ELF-1 (cell line): ENCODE measurements around the gene GPD2.

Experiments used
- DNase-seq: peaks from one replicate; pipeline ENCODE4 v3.0.0-alpha.2; 2016; ENCODE audit warnings: low read depth, low spot score

The GPD2 gene

DNA sequence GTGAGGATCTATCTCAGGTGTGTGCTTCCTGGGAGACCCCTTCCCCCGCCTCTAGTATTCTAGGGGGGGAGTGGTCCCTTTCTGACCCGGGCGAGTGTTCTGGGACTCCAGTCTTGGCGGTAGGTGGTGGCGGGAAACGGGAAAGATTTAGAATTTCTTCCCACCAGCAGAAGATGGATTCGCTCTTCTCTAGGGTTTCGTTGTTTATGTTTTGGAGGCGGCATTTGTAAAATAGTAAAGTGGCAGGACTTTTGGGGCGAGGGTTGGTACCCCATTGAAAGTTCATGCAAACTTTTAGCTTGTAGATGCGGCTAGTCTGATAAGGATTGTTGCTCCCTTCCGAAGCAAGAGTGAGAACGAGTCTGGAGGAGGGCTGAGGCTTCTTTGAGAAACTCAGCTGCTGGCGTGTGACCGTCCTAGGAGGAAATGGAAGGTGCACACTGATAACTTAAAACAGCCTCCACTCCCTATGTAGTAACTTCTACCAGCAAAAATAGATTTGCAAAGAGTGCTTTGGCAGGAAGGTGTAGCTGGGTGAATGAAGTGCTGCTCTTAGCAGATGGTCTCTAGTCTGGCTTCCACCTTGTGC lies 412 bp downstream of the GPD2 start:
- DNase-seq: no peak

- no peak for DNase-seq
Measured at GRCh38 chr2:156437272-156437930, 1.2 kb downstream of the GPD2 start.

- DNase-seq: no peak
Measured at GRCh38 chr2:156437931-156438410, 1.8 kb downstream of the GPD2 start.

GRCh38 chr2:156443089-156443488 lies 6.9 kb downstream of the GPD2 start:
- DNase-seq: no peak

- DNase-seq: no peak
Measured at GRCh38 chr2:156445296-156446220, 9.4 kb downstream of the GPD2 start.

DNA sequence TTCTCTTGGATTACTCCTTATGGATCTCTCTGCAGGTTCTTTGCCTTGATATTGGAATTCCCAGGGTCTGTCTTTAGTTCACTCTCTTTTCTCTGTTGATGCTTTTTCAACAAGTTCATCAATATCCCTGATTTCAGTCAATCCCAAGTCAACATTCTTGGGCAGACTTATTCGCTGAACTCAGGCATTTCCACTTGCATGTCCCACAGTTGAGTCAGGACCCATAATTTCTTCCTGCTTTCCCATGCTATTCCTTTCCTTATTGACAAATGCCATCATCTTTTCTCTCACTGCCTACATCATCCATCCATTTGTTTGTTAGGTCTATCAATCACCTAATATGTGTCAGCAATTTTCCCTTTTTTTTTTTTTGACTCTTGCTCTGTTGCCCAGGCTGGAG lies 11.6 kb downstream of the GPD2 start:
- DNase-seq: no peak

GRCh38 chr2:156448766-156449165 lies 12.6 kb downstream of the GPD2 start:
- DNase-seq: no peak

GRCh38 chr2:156452971-156453370 lies 16.8 kb downstream of the GPD2 start:
- DNase-seq: no peak

DNA sequence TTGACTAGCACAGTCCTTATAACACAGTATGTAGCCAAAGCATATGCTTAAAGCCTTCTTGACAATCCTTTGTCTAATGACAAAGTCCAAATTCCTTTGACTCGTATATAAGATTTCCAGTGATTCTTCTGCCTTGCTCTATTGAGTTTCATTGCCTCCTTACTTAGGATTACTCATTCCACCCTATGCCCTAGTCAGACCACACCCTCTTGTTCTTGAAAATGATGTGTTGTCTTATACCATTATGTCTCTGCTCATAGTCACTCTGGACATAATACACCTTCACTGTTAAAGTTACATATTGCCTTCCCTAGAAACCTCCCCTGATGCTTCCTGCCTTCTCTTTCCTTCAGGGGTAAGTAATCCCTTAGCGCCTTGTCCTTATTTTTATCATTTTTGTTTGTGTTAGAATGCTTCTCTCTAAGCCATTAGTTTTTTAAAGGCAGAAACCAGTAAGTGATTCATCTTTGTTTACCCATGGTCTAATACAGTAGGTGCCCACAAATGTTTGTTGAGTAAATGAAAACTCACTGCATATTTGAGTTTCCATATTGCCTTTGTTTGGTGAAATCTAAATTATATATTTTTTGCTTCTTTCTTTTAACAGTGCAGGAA lies 19.3 kb downstream of the GPD2 start:
- no peak for DNase-seq

- DNase-seq: no peak
Measured at GRCh38 chr2:156456616-156457015, 20.4 kb downstream of the GPD2 start.

DNA sequence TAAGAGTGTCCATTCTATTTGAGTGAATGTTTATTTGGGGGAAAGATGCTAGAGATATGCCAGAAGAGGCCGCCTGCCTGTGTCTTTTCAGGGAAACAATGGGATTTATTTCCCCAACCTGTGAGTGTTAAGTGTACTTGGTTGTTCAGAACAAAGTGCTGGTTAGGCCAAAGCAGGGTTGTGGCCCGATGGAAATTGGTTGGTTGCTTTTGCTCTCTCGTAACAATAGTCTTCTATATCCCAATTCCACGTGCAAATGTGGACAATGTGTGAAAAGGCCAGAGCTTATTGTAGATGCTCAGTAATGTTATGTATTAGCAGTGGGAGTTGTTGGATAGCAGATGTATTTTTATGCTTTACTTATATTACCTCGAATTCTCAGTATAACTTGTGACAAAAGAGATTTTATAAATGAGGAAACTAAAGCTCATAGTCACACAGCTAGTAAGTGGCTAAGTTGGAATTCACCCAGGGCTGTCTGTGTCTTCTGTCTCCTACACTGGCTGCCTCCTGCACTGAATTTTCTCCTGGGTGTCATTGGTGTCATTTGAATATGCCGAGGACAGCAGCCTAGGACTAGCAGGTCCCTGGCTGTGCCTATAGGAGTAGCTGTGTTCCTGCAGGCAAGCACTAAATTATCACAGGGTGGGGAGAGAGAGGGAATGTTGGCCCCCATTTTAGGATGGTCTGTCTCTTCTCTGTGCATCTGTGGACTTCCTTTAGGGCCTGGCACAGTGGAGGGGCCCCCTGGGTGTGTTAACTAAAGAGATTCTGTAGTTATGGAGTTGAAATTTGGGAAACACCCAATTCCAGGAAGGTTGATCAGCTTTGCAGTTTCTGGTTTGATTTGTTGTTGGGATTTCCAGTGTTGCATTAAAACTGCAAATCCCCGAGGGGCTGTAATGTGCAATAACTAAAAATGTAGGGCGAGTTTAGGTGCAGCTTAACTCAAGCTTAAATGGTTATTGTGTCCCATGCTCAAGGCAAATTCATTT lies 21.6 kb downstream of the GPD2 start:
- no peak for DNase-seq

DNA sequence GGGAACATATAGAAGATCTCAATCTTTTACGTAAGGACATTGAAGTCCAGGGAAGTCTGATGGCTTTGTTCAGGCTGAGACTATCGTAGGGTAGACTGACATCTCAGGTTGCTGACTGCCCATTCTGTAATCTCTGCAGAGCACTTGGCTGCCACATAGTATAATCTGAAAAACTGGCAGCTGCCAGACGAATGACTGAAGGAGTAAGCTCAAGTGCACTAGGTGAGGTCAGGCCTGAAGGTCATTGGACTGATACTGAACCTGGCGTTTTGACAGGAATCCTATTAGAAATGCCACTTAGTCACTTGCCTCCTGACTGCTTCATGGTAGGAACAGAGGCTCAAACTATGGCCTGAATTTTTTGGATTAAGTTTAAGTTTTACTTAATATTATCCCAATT lies 23.5 kb downstream of the GPD2 start:
- DNase-seq: no peak

GRCh38 chr2:156464106-156464505 lies 27.9 kb downstream of the GPD2 start:
- DNase-seq: no peak

DNA sequence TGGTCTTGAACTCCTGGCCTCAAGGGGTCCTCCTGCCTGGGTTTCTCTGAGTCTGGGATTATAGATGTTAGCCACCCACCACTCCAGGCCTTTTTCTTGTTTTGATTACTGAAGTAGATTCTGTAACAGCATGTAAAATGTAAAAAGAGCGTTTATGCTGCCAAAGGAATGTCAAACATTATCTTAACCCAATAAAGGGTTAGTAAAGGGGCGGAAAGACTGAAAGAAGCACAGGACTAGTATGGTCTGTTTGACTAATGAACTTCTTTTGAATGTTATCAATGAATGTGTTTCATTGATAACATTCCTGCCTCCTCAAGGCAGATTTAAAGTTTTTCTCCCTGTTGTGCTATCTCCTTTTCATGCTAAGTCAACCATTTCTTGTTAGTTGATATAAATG lies 29.4 kb downstream of the GPD2 start:
- no peak for DNase-seq

- peak; percentile 62 for DNase-seq
Measured at GRCh38 chr2:156466739-156467405, 30.7 kb downstream of the GPD2 start.

- DNase-seq: no peak
Measured at GRCh38 chr2:156470975-156471583, 34.9 kb downstream of the GPD2 start.

- no peak for DNase-seq
Measured at GRCh38 chr2:156471762-156472161, 35.6 kb downstream of the GPD2 start.

DNA sequence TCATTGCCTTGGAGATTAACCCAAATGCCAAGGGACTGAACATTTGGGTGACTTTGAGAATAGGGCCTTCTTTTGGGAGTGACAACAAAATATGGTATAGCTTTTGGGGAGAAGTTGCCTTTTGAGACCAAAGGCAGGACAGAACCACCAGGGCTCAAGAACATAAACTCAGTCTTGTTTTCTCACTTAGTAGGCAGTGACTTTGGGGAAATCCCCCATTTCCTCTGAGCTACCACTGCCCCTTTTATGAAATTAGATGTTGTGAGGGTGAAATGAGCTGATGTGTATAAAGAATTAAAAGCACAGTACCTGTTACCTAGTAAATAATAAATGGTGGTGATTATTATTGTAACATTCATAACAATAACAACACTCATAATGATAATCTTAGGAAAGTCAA lies 36.5 kb downstream of the GPD2 start:
- no peak for DNase-seq

DNA sequence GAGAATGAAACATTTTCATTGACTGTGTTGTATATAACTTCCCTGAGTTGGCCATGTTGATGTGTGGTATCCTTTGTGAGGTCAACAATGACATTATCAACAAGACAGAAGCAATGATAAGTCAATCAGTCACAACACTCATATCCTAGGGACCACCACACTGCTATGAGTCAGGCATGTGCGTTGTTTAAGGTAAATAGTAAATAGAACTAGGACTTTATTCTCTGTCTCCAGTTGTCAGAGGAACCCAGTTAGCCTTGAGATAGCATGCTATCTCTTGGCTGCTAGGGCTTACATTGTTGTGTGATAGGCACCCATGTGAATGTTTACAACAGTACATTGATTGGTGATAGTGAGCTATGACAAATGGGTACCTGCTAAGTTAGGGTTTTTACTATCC lies 37.3 kb downstream of the GPD2 start:
- DNase-seq: no peak

DNA sequence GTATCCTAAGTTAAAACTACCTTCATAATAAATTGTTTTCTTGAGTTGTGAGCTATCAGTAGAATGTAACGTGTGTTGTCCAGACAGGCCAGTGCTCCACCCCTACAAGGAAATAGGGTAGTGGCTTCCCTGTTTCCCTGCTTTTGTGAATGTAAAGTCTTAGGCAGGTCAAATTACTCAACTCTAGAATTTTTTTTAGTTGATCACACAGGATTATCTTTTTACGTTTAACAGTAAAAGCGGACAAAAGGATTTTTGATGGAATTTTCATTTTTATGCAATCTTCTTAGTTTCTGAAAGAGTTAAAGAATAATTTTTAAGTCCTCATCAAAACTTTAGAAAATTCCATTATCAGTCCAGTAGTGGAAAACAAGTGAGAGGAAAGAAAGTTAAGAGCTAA lies 38.2 kb downstream of the GPD2 start:
- DNase-seq: no peak
